Hematopoietic multipotent progenitor cell treated with erythropoietin and hydrocortisone succinate and interleukin-3 and kit ligand, for 4 days (in vitro differentiated cells): ENCODE data around the gene TXNRD3.

Source experiments
- DNase-seq: peaks from one replicate; pipeline ENCODE4 v3.0.0-alpha.2; 2015

Gene TXNRD3

GRCh38 chr3:126654571-126655383 is at the start of gene TXNRD3:
TSS of gene TXNRD3 (minus strand) at chr3:126655124.
- peak; percentile 74 for DNase-seq

- peak; percentile 98 for DNase-seq
Measured at GRCh38 chr3:126703512-126704493, 48.9 kb upstream of the TXNRD3 start, which contains the start of gene CHCHD6. TSS of gene CHCHD6 (plus strand) at chr3:126704240. CDS start at chr3:126704313, 73 bp downstream.

- no peak for DNase-seq
Measured at GRCh38 chr3:126699011-126699410, 44.1 kb upstream of the TXNRD3 start.

GRCh38 chr3:126696701-126697267 is 41.9 kb upstream of the TXNRD3 start:
- DNase-seq: no peak

GRCh38 chr3:126693921-126694320 is 39.0 kb upstream of the TXNRD3 start:
- no peak for DNase-seq

GRCh38 chr3:126692858-126693257 is 37.9 kb upstream of the TXNRD3 start:
- DNase-seq: no peak

- no peak for DNase-seq
Measured at GRCh38 chr3:126691765-126692164, 36.8 kb upstream of the TXNRD3 start.

GRCh38 chr3:126685493-126685892 is 30.6 kb upstream of the TXNRD3 start:
- no peak for DNase-seq

GRCh38 chr3:126685021-126685420 is 30.1 kb upstream of the TXNRD3 start:
- no peak for DNase-seq

- peak; percentile 20 for DNase-seq
Measured at GRCh38 chr3:126684218-126684751, 29.4 kb upstream of the TXNRD3 start.

- DNase-seq: no peak
Measured at GRCh38 chr3:126683069-126683468, 28.1 kb upstream of the TXNRD3 start.

GRCh38 chr3:126682009-126682408 is 27.1 kb upstream of the TXNRD3 start:
- no peak for DNase-seq

GRCh38 chr3:126680667-126681055 is 25.7 kb upstream of the TXNRD3 start:
- no peak for DNase-seq

- DNase-seq: no peak
Measured at GRCh38 chr3:126679831-126680666, 25.1 kb upstream of the TXNRD3 start.

GRCh38 chr3:126679318-126679751 is 24.4 kb upstream of the TXNRD3 start:
- peak; percentile 83 for DNase-seq

- peak; percentile 24 for DNase-seq
Measured at GRCh38 chr3:126678693-126679317, 23.9 kb upstream of the TXNRD3 start.

GRCh38 chr3:126677862-126678503 is 23.1 kb upstream of the TXNRD3 start:
- no peak for DNase-seq

GRCh38 chr3:126676919-126677705 is 22.2 kb upstream of the TXNRD3 start:
- no peak for DNase-seq

- no peak for DNase-seq
Measured at GRCh38 chr3:126672741-126673140, 17.8 kb upstream of the TXNRD3 start.

GRCh38 chr3:126672340-126672739 is 17.4 kb upstream of the TXNRD3 start:
- no peak for DNase-seq
